HL-60 (cell line): ENCODE measurements around the gene SUPT5H.

Source experiments
- DNase-seq, 2 experiments: peaks; one replicate each; pipeline ENCODE4 v3.0.0-alpha.2; 2010 to 2020; ENCODE audit warnings: low read depth in 1 of 2, low spot score in 1 of 2
- H3K27ac ChIP-seq: fragments of 250-450 bp; sonication (Bioruptor Pico); replicated peaks from 2 replicates; pipeline ENCODE4 v1.5.1; 2020; ENCODE audit warnings: mild to moderate bottlenecking, moderate library complexity
- H3K27me3 ChIP-seq: fragments of 250-450 bp; sonication (Bioruptor Pico); 2 replicates; pipeline ENCODE4 v1.5.1; 2021; ENCODE audit warnings: mild to moderate bottlenecking, moderate library complexity; ENCODE audit not compliant: insufficient read depth, poor library complexity, severe bottlenecking
- H3K4me3 ChIP-seq: replicated peaks from 2 replicates; pipeline ENCODE4 v1.5.1; 2011; ENCODE audit warnings: mild to moderate bottlenecking, control low read depth, low read length; ENCODE audit not compliant: insufficient read depth
- CTCF ChIP-seq: IDR thresholded peaks from one replicate; pipeline ENCODE4 v1.5.1; 2011; ENCODE audit warnings: low read length, control low read depth, inconsistent platforms; ENCODE audit not compliant: insufficient read depth
- GABPA ChIP-seq: IDR thresholded peaks from 2 replicates; pipeline ENCODE4 v1.6.1; 2012; ENCODE audit warnings: low read depth
- POLR2AphosphoS5 ChIP-seq: IDR thresholded peaks from 2 replicates; pipeline ENCODE4 v1.6.1; 2012; ENCODE audit warnings: low read depth
- SPI1 ChIP-seq: IDR thresholded peaks from 2 replicates; pipeline ENCODE4 v1.6.1; 2012; ENCODE audit warnings: low read depth, mild to moderate bottlenecking, borderline replicate concordance
- TF ChIP-seq, protein P1 (sequence below): IDR thresholded peaks from 2 replicates; pipeline ENCODE4 v1.6.1; 2012; ENCODE audit warnings: low read depth; ENCODE audit not compliant: insufficient replicate concordance

SUPT5H gene

DNA sequence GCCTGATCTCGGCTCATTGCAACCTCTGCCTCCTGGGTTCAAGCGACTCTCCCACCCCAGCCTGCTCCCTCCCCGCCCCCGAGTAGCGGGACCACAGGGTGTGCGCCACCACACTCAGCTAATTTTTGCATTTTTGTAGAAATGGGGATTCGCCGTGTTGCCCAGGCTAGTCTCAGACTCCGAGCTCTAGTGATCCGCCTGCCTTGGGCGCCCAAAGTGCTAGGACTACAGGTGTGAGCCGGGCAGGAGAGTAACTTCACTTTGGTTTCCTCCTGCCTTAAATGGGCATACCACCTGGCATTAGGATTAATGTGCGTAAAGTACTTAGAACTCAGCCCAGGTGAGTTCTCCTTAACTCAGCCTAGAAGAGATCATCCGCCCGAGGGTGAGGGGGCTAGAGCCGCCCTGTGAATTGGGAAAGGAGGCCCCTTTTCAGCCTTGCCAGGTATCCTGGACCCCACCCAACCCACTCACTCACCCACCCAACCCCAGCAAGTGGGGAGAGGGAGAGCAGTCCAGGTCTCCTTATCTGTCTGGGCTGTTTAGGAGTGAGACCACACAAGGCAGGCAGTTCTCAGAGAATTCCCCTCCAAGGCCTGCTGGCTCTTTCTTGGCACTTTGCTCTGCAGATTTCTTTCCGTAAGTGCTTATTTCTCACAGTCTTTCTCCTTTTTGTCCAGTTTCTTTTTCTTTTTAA lies 40.0 kb upstream of the SUPT5H start:
- TF ChIP-seq SPI1 = no peak
- TF ChIP-seq GABPA = no peak
- no peak for DNase-seq
- H3K4me3 ChIP-seq = no peak overlapping the region
- no peak overlapping the region; the same call in 1 of the 2 replicates for H3K27ac ChIP-seq
- H3K27me3 ChIP-seq = no peaks in the 10 kb centered on the region

DNA sequence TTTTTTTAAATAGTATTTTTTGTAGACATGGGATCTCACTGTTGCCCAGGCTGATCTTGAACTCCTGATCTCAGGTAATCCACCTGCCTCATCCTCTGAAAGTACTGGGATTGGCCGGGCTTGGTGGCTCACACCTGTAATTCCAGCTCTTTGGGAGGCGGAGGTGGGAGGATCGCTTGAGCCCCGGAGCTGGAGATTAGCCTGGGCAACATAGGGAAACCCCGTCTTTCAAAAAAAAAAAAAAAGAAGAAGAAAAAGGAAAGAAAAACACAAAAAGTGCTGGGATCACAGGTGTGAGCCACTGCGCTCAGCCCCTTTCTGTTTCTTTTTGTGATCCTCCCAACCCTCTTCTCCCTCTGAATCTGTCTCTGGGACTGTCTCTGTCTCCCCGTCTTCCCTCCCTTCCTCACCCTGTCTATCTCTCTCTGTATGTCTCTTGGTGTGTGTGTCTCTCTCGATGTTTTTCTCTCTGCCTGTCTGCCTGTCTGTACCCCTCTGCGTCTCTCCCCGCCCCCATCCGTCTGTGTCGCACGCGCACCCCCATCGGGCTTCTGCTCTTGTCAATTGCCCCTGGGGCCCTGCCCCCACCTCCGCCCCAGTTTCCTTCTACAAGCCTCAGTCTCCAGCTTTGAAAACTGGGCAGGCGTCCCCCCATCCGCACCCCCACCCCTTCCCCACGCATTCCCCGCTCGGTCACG lies 39.3 kb upstream of the SUPT5H start:
- H3K27ac ChIP-seq = peak overlapping the region; percentile 87
- peak overlapping the region; percentile 91 for H3K4me3 ChIP-seq
- peak in 1 of 2 experiments; percentile 74 for DNase-seq
- no peaks in the 10 kb centered on the region for H3K27me3 ChIP-seq
- TF ChIP-seq, protein P1, sequence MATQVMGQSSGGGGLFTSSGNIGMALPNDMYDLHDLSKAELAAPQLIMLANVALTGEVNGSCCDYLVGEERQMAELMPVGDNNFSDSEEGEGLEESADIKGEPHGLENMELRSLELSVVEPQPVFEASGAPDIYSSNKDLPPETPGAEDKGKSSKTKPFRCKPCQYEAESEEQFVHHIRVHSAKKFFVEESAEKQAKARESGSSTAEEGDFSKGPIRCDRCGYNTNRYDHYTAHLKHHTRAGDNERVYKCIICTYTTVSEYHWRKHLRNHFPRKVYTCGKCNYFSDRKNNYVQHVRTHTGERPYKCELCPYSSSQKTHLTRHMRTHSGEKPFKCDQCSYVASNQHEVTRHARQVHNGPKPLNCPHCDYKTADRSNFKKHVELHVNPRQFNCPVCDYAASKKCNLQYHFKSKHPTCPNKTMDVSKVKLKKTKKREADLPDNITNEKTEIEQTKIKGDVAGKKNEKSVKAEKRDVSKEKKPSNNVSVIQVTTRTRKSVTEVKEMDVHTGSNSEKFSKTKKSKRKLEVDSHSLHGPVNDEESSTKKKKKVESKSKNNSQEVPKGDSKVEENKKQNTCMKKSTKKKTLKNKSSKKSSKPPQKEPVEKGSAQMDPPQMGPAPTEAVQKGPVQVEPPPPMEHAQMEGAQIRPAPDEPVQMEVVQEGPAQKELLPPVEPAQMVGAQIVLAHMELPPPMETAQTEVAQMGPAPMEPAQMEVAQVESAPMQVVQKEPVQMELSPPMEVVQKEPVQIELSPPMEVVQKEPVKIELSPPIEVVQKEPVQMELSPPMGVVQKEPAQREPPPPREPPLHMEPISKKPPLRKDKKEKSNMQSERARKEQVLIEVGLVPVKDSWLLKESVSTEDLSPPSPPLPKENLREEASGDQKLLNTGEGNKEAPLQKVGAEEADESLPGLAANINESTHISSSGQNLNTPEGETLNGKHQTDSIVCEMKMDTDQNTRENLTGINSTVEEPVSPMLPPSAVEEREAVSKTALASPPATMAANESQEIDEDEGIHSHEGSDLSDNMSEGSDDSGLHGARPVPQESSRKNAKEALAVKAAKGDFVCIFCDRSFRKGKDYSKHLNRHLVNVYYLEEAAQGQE = no peak
- TF ChIP-seq CTCF (no peak), SPI1 (no peak), POLR2AphosphoS5 (no peak), GABPA (no peak)

DNA sequence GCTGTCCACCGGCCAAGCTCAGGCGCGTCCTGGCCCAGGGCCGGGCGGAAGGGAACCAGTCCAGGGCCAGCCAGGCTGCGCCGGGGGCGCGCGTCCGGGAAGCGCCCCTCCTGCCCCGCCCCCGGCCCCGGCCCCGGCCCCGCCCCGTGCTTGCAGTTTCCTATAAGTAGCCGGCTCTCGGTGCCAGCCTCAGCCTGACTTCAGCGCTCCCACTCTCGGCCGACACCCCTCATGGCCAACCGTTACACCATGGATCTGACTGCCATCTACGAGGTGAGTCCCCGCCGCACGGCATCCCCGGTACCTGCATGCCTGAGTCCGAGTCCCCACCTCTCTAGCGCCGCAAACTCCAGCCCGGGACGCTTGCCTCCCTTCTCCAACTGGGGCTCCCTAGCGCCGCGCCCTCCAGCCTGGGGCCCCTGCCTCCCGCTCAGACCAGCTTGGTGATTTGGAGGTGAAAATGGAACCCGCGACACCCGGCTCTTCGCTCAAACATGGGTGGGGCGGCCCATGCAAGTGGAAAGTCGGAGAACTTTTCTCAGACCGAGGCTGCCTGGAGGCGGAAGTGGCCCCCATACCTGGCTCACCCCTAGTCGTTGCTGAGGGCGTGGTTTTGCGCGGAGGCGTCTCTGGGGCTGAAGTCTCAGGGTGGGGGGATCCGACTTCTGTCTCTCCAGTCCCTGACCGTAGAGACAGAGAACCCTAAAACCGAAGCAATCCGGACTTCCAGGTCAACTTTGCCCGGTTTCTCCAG lies 38.5 kb upstream of the SUPT5H start, which contains the start of gene ZFP36:
Gene ZFP36, plus strand, starts transcription at position 192 of the 754 bp plus-strand sequence. Its CDS starts 58 bp downstream, at position 250.
- Histone ChIP-seq H3K27me3 (no peaks in the 10 kb centered on the region), H3K4me3 (peak within 1 kb of the TSS; percentile 91), H3K27ac (peak within 1 kb of the TSS; percentile 87)
- peak; percentile 31; the same call in 1 of the 2 replicates for TF ChIP-seq SPI1
- TF ChIP-seq CTCF = no peak
- peak; percentile 95; the same call in 1 of the 2 replicates for TF ChIP-seq POLR2AphosphoS5
- TF ChIP-seq GABPA = no peak
- TF ChIP-seq, protein P1 = no peak
- peak; percentile 80 to 92 for DNase-seq

- Histone ChIP-seq H3K27me3 (no peaks in the 10 kb centered on the region), H3K27ac (peak overlapping the region; percentile 87), H3K4me3 (peak overlapping the region; percentile 91)
- TF ChIP-seq CTCF = no peak
- no peak for TF ChIP-seq POLR2AphosphoS5
- TF ChIP-seq, protein P1 = no peak
- TF ChIP-seq SPI1 = no peak
- 0 out of 2 replicates have a peak, but pooled peaks have one; percentile 35 for TF ChIP-seq GABPA
- DNase-seq = no peak
Measured at GRCh38 chr19:39407410-39407659, 38.0 kb upstream of the SUPT5H start.
